GM21447 (cell line): ENCODE data around the gene HCN2.

Experiments used
- ATAC-seq: cut with Tn5 transposase; IDR thresholded peaks from one replicate; pipeline ENCODE4 v1.9.1; 2021; ENCODE audit not compliant: unreplicated experiment

Gene HCN2

DNA sequence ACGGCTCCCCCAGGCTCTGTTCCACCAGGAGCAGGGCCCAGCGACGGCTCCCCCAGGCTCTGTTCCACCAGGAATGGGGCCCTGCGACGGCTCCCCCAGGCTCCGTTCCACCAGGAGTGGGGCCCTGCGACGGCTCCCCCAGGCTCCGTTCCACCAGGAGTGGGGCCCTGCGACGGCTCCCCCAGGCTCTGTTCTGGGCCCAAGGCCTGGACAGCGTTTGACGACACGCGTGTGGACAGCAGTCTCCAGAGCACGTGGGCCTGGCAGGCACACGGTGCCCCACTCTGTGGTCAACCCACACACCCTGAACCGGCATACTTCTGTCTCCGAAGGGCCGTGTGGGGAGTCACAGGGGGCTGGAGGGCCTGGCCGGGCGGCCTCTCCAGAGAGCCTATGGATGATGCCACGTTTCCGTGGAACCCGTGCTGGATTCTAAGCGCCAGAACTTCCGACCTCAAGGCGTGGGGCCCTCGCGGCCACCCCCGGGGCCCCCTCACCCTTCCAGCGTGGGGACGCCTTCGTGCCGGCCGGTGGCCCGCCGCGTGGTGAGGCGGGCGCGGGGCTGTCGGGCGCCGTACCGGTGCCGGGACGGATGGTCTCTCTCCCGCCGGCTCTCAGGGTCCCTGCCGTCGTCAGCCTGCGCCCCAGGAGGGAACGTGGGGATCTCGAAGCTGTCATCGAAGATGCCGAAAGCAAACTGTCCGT, 61.6 kb downstream of the HCN2 start:
- ATAC-seq = no peak

DNA sequence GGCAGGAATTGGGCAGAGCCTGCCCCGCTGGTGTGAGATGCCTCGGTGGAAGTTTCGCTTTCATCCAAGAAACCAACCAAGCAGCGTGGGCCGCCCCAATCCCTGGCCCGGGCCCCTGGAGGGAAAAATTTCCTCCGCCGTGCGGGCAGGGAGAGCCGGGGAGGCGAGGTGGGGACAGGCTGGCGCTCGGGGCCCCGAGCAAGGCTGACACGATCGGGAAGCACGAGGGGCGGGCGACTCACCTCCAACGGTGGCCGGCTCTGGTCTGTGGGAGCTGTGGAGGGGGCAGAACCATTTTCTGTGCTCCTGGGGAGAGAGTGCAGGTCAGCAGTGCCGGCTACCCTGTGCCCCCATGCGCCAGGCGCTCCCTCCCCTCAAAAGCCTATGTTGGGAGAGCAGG, 62.3 kb downstream of the HCN2 start:
- ATAC-seq = no peak

DNA sequence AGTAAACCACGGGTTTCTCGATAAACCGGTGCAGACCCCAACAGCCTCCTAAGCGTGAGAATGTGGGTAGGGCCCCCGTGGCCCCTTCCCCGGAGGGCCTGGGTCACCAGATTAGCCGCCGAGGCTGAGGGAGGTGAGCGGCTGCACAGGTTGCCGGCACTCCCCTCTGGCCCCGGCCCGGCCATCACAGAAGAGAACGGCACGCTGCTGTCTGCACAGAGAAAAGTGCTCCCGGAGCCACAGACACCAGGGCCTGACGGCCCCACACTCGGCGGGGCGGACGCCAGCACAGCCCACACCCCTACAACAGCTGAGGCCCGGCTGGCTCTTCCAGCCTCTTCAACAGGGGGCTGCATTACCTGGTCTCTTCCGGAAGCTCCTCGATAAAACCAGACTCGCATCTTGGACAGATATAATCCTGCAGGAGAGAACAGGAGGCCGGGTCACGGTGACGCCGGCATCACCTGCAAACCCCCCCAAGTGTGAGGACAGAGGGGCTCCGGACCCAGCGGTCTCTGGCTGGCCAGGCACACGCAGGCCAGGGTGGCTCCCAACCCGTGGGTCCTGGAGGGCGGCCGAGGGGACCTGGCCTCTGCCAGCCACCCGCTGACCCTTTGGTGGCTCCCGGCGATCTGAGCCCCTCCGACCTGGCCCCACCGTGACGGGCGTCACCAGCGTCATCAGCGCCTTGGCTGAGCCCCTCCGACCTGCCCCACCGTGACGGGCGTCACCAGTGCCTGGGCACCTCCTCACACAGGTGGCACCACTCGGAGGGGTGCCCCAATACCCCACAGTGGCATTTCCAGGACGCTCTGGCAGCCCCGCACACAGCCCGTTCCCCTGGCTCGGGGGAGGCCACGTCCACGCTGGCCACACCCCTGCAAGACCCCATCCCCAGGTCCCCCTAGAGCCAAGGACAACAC, 63.0 kb downstream of the HCN2 start:
- no peak for ATAC-seq

DNA sequence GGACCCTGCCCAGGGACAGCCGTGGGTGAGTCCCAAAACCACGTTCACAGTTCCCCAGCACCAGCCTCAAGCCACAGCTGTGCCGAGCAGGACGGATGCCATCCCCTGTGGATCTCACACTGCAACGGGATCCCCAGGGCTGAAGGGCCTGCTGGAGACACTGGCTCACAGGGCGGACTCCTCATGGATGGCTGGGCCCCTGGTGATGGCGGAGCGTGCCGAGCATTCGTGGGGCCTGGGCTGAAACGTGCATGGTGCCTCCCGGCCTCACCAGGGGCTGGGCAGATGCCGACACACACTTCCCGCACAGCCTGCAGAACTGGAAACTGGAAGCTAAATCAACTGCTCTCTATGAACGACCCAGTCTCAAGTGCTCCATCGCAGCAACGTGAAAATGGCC, 63.7 kb downstream of the HCN2 start:
- ATAC-seq = no peak

DNA sequence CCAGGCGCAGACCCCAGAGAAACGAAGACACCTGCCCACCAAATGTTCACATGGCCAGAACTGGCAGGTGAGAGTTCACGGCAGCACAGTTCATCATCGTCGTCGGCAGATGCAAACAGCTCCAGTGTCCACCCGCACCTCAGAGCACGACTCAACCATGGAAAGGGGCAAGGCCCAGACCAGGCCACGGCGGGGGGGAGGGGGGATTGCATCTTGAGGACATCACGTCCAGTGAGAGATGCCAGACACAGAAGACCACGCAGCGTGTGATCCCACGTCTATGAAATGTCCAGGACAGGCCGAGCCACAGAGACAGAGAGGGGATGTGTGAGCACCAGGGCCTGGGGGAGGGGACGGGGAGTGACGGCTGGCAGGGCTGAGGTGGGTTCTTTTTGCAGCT, 66.0 kb downstream of the HCN2 start:
- no peak for ATAC-seq

DNA sequence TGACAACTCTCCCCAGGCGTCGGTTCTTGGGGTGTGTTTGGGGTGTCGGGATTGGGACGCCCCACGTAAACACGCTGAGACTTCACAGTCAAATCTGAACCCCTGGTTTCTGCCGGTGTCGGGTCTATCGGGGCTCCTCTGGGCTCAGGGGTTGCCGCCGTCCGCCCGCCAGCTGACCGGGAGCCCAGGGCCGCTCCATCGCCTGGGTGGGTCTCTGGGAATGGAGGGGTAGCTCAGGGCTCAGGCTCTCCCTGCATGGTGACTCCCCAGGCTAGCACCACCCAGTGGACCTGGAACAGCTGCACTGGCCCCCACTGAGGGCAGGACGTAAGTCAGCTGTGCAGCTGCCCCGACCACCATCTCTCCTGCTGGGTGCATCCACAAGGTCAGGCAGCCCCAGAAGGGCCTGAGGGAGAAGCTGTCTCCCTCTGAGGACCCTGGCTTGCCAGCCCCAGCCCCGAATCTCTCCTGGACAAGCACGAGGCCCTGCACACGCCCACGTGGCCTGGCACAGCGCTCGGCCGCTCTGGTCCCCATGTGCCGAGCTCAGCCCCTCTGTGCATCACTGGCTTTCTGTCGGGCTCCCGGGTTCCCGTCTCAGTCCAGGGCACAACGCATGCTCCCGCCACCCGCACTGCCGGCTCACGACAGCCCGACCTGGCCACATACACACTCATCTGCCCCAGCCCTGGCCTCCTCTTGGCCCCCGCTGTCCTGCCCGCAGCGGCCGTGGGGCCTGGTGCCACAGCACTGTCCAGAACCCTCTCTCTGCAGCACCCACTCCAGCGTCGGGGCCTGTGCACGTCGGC, 67.3 kb downstream of the HCN2 start:
- ATAC-seq = no peak

DNA sequence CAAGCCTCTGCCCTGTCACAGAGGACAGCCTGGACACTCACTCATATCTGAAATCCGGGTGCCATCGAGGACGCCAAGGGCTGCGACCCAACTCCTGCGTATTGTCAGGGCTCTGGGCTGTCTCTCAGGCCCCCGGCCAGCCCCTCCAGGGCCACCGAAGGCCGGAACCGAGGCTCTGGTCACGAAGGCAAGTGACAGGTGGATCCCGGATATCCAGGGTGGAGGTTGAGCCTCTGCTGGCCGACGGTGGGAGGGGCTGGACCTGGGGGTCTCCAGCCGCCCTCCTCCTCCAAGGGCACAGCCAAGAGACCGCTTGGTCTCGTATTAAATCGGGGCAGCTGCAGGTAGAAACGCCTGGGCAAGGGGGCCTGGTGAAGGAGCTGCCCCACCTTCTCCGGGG, 67.9 kb downstream of the HCN2 start:
- ATAC-seq = no peak

DNA sequence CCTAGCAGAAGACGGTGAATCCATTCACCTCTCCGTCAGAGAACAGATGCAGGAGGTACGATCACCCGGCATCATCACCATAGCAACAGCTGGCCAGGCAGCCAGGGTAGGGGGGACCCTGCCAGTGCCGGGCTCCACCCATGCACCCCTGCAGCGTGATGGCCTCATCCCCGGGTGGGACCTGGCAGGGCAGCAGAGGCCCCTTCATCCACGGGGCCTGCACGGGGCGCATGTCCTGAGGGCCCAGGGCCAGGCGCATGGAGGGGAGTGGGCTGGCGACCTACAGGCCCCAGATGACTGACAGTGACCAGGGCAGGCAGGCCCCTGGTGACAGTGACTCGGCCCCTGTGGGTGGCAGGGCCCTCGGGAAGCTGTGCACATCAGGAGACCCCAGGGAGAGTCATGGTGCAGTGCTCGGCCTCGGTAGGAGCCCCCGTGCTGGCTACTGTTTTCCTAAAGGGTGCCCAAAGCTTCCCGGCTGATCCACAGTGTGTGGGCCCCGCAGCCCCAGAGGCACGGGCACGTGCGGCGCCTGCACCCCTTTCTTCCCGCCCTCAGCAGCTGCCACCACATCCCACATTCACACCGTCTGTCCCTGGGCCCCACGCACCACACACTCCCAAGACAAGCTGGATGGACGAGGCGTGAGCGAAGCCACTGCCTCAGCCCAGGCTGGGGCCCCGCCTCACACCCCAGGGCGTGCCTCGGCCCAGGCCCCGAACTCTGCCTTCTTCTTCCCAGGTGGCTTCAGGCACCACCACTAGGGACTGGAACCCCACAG, 68.6 kb downstream of the HCN2 start:
- ATAC-seq = no peak

DNA sequence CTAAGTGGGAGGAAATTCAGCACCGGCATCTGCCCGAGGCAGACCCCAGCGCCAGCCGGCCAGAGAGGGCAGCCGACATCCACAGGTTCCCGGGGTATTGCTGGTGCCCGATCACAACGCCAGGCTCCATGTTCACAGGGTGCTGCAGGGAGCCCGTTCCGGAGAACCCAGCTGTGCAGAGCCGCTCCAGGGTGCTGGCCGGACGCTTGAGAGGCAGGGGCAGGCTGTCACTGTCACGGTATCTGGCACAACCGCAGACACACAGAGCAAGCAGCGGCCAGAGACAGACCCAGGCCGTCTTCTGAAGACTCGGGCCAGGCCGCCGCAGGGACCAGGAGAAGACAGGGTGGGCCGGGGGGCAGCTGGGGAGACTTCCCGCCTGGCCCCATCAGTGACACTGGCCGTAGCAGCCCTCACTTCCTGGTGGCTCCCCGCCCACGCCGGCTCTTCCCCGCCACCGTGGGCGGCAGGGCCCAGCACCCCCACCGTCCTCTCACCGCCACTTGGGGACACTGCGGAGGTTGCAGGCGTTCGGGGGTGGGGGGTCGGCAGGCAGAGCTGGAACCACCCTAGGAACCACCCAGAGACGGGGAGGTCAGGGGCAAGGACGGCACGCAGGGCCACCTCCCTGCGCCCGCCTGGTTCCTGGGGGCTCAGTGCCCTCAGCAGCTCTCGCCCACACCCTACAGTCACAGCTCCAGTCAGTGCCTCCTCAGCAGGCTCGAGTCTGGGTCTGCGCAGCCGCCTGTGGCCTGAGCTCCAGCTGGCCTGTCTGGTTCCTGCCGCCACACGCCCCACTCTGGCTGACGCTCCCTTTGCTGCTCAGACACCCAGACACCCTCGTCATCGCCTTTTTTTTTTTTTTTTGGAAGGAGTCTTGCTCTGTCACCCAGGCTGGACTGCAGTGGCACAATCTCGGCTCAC, 69.5 kb downstream of the HCN2 start:
- ATAC-seq = no peak

DNA sequence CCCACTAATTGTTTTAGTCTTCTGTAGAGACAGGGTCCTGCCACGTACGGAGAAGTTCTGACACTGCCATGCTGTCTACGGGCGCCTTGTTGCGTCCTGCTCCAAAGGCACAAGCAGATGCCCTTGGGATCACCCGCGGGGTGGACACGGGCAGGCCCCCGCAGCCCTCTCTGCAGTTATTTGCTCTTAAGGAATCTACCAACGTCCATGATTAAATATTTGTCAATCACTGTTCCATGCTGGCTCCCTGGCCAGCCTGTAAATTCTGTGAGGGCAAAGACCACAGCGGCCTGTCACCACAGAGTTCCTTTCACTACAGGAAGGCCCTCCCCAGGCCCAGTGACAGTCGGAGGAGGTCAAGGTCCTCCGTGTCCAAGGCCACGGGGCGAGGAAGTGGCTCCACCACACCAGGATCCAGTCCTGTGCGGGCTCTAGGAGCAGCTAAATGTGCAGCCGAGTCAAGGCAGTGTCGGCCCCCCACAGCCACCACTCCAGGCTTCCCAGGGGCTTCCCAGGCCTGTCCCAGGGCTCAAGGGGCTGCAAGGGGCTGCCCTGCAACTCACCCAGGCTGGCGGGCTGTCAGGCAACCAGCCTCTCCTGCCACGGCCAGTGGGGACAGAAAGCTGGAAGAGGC, 71.2 kb downstream of the HCN2 start:
- no peak for ATAC-seq

DNA sequence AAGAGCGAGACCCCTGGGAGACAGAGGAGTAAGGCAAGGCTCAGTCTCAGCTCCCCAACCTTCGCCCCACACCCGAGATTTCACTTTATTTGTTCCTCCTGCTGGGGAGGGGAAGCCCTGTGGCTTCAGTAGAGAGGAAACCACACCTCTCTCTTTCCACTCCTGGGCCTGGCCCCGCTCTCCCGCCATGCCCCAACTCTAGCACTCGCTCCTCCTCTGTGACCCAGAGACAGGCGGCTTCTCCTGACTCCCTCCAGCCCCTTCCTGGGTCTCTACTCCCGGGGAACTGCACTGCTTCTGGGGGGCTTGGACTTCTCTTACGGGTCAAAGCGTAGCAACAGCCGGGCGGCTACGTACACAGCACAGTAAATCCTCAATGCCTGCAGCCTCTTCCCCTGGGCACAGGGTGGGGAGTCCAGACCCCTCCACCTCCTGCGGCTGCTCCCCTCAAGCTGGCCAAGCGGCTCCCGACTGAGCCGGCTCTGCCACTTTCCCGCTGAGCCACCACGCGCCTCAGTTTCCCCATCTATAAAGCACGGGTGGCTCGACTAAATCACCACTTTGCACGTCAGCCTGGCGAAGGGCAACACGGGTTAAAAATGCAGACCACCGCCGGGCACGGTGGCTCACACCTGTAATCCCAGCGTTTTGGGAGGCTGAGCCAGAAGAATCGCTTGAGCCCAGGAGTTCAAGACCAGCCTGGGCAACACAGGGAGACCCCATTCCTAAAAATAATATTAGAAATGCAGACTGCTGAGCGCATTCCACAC, 71.9 kb downstream of the HCN2 start:
- no peak for ATAC-seq

DNA sequence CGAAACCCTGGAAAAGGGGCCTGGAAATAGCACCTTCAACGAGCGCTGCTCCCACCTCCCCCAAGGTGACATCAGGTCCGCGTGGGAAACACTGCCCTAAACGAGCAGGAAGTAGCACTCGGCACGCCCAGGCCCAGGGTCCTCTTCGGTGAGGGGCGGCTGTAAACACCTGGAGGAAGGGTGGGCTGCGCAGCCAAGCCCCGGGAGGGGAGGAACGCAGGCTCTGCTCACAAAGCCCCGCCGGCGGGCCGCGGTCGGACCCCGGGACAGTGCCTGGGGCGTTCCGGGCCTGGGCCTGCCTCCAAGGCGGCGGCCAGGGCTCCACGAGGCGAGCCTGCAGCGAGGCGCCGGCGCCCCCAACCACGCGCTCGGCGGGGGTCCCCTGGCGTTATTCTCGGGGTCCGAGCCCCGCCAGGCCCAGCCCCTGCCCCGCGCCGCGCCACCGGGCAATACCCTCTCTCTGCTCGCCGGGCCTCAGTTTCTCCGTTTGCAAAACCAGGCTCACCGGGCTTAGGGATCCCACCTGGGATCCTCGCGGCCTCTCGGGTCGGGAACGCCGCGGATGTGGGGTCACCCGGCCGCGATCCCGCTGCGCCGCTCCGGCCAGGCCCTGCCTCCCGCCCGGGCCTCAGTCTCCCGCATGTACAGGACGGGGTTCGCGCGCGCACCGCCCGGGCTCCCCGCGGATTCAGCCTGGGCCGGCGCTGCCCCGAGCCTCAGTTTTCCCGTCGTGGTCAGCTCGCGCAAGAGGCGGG, 72.7 kb downstream of the HCN2 start:
- peak; percentile 12 for ATAC-seq

DNA sequence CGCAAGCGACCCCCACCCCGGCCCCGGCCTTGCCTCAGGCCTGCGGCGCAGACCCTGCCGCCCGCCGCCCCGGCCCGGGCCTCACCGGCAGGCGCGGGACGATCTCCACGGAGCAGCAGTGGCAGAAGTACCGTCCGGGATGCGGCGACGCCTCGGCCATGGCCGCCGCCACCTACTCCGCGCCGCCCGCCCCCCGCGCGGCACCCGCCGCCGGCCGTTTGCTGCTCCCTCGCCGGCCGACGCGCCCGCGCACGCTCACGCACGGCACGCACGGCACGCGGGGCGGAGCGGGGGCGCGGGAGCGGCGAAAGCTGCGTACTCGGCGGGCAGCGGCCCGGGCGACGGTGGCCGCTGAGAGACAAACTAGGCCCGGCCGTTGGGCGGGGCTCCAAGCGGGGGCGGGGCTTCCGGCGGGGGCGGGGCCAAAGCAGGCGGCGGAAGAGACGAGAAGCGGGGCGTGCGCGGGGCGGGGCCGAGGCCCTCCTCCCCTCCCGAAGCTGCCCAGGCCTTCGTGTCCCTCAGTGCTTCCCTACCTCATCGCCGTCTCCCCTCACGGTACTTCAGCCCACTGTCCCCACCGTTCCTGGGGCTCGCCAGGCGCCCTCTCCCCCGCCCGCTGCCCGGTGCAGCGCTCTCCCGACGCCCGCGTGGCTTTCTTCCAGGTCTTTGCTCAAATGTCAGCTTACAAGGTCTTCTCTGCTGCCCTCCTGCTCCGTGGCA, 73.4 kb downstream of the HCN2 start, which contains the start of gene RNF126:
Gene RNF126, minus strand, starts transcription at position 253 of the 720 bp plus-strand sequence. Its CDS starts 93 bp downstream, at position 160.
- peak; percentile 41 for ATAC-seq

DNA sequence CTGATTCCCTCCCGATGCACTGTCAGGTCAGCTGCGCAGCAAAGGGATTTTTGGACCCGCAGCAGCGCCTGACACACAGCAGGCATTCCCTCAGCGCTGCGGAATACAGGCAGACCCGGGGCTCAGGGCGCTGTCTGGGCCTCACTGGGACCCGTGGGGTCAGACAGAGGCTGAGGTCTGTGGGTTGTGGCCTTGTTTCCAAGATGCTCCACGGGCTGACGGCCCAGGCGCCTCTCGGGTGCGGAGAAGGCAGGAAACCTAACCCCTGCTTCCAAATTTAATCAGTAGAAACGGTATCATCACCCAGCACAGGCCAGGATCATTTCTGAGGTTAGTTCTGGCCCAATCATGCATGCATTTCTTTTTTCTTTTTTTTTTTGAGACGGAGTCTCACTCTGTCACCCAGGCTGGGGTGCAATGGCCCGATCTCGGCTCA, 74.0 kb downstream of the HCN2 start:
- ATAC-seq = peak; percentile 1

DNA sequence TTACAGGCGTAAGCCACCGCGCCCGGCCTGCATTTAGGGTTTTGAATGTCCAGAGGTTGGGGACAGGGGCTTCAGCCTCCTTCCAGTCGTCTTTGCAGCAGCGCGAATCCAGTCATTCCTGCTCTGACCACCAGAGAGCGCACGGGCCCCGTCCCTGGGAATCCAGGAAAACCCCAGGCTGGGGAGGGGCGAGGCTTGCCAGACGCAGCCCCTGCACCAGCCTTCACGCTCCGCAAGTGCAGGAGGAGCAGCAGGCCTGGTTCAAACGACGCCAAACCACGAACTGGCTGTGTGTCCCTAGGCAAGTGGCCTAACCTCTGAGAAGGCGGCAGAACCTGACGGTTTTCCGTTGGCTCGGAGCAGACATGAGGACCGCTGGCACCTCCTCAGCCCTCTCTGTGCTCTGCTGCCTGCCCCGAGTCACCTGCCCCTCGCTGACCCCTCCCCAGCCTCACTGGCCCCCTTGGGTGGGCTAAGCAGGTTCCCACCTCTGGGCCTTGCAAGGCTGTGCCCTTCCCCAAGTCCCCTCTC, 75.3 kb downstream of the HCN2 start:
- no peak for ATAC-seq
